HepG2 (cell line): Measurements from ENCODE around the gene PIP5K1A. TPM values are rescaled to one million over a fixed set of nuclear protein-coding genes. Genes with fewer than 3 reads are reported as not detected.
A peak's percentile ranks its signal among the peaks of the same experiment; 100 is the strongest.

Experiments
- MEF2D ChIP-seq: sonication (generic); formaldehyde crosslinking; IDR thresholded peaks from 2 replicates; pipeline ENCODE4 v1.5.1; 2020; ENCODE audit warnings: mild to moderate bottlenecking, missing genetic modification reagents
- PHB2 ChIP-seq: fragments of 450-650 bp; IDR thresholded peaks from 2 replicates; pipeline ENCODE4 v1.6.1; 2018; ENCODE audit not compliant: partially characterized antibody
- PHF20 ChIP-seq: sonication (generic); formaldehyde crosslinking; IDR thresholded peaks from 2 replicates; pipeline ENCODE4 v1.5.0; 2020; ENCODE audit warnings: mild to moderate bottlenecking, missing genetic modification reagents
- SRY ChIP-seq: sonication (generic); formaldehyde crosslinking; IDR thresholded peaks from 2 replicates; pipeline ENCODE4 v1.8.0; 2022; ENCODE audit warnings: mild to moderate bottlenecking, missing genetic modification reagents
- TARDBP ChIP-seq: sonication (generic); formaldehyde crosslinking; IDR thresholded peaks from 2 replicates; pipeline ENCODE4 v1.8.0; 2022; ENCODE audit warnings: mild to moderate bottlenecking, missing genetic modification reagents
- ZNF263 ChIP-seq: sonication (generic); formaldehyde crosslinking; IDR thresholded peaks from 2 replicates; pipeline ENCODE4 v1.4.0; 2020; ENCODE audit warnings: missing genetic modification reagents
- ZNF451 ChIP-seq: sonication (generic); formaldehyde crosslinking; IDR thresholded peaks from 2 replicates; pipeline ENCODE4 v1.5.0; 2020; ENCODE audit warnings: mild to moderate bottlenecking, missing genetic modification reagents
- ZNF589 ChIP-seq: sonication (generic); formaldehyde crosslinking; conservative IDR thresholded peaks from 2 replicates; pipeline ENCODE4 v1.8.0; 2022; ENCODE audit warnings: mild to moderate bottlenecking, moderate library complexity, missing genetic modification reagents
- ZNF766 ChIP-seq: sonication (generic); formaldehyde crosslinking; IDR thresholded peaks from 2 replicates; pipeline ENCODE4 v1.5.0; 2020; ENCODE audit warnings: missing genetic modification reagents, borderline replicate concordance
- polyA plus RNA-seq, 8 experiments: library from polyadenylated mRNA; depleted of rRNA in 3 of 8; stranded (reverse) in 7 of 8; unstranded in 1 of 8; fragments of >200 nt; fragmentation: Illumina TruSeq in 4 of 8; extraction: Trizol in 4 of 8; gene quantifications; 2 replicates each; pipeline versions ENCODE4 v1.2.1 to v1.2.3, GENCODE V29; 2011 to 2016; ENCODE audit warnings: low read depth in 4 of 8, missing spikeins in 1 of 8, mixed read lengths in 1 of 8; ENCODE audit not compliant: insufficient read depth in 1 of 8
- total RNA-seq, 5 experiments: library from RNA; depleted of rRNA; stranded (reverse); fragments of >200 nt; fragmentation: Illumina TruSeq; extraction: Trizol; gene quantifications; 2 replicates each; pipeline ENCODE4 v1.2.3, GENCODE V29; 2016; ENCODE audit warnings: low read depth in 1 of 5
- TF ChIP-seq, protein P1 (sequence below): sonication (generic); formaldehyde crosslinking; conservative IDR thresholded peaks from 2 replicates; pipeline ENCODE4 v1.8.1; 2023; ENCODE audit warnings: missing genetic modification reagents
- TF ChIP-seq, protein P2 (sequence below): sonication (generic); formaldehyde crosslinking; conservative IDR thresholded peaks from 2 replicates; pipeline ENCODE4 v1.4.0; 2020; ENCODE audit warnings: missing genetic modification reagents
- TF ChIP-seq, protein P3 (sequence below): fragments of 450-650 bp; IDR thresholded peaks from 2 replicates; pipeline ENCODE4 v1.6.1; 2016
- TF ChIP-seq, protein P4 (sequence below): sonication (generic); formaldehyde crosslinking; IDR thresholded peaks from 2 replicates; pipeline ENCODE4 v1.9.0; 2021; ENCODE audit warnings: missing genetic modification reagents, borderline replicate concordance
- TF ChIP-seq, protein P5 (sequence below): sonication (generic); formaldehyde crosslinking; IDR thresholded peaks from 2 replicates; pipeline ENCODE4 v1.5.1; 2020; ENCODE audit warnings: missing genetic modification reagents, mild to moderate bottlenecking, borderline replicate concordance
- TF ChIP-seq, protein P6 (sequence below): IDR thresholded peaks from 2 replicates; pipeline ENCODE4 v1.6.1; 2016; ENCODE audit warnings: missing biosample characterization, missing genetic modification reagents, low read depth

The PIP5K1A gene
- total and polyA plus RNA-seq, 2 of the 13 experiments (the other 11 are each of a cell fraction or from before 2014, with no cell fraction given), result 45.3 to 65.1 TPM

DNA sequence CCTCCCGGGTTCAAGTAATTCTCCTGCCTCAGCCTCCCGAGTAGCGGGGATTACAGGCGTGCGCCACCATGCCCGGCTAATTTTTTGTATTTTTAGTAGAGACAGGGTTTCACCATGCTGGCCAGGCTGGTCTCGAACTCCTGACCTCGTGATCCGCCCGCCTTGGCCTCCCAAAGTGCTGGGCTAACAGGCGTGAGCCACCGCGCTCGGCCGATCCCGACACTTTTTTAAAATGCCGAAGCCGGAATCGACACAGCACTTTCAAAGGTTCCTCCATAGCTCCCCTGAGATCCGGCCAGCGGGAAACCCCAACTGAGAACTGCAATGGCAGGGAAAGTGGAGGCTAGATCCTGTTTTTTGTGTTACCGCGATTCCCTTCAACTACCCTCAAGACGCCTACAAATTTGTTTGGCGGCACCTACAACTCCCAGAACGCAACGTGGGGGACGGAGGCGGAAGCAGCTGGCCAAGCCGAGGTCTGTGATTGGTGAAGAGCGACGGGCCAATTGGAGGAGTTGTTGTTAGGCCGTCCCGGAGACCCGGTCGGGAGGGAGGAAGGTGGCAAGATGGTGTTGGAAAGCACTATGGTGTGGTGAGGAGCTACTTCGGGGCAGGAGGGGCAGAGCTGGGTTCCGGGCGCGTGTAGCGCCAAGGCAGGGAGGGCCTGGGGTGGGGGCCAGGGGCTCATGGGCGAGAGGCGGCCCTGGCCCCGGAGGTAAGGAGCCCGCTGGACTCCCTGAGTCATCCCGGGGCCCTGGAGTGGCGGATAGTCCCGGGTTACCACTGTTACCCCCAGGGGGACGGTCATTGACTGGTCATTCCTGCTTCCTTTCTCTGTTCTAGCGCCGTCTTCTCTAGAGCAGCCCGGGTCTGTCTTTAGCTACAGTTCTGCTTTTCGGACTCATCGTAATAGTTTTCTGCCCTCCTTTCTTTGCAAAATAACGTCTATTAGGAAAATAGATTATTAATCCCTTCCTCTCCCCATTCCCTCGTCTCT, 56.2 kb downstream of the PIP5K1A start, which contains the start of gene PSMD4 (continued):
- TF ChIP-seq, protein P1, sequence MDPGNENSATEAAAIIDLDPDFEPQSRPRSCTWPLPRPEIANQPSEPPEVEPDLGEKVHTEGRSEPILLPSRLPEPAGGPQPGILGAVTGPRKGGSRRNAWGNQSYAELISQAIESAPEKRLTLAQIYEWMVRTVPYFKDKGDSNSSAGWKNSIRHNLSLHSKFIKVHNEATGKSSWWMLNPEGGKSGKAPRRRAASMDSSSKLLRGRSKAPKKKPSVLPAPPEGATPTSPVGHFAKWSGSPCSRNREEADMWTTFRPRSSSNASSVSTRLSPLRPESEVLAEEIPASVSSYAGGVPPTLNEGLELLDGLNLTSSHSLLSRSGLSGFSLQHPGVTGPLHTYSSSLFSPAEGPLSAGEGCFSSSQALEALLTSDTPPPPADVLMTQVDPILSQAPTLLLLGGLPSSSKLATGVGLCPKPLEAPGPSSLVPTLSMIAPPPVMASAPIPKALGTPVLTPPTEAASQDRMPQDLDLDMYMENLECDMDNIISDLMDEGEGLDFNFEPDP (CRISPR knock-in tag), result no peak
- no peak for TF ChIP-seq SRY (CRISPR knock-in tag)
- TF ChIP-seq TARDBP (CRISPR knock-in tag), result no peak; the same call in 1 of the 2 replicates
- peak; percentile 62; the same call in 1 of the 2 replicates for TF ChIP-seq ZNF589 (CRISPR knock-in tag)
- TF ChIP-seq, protein P2, sequence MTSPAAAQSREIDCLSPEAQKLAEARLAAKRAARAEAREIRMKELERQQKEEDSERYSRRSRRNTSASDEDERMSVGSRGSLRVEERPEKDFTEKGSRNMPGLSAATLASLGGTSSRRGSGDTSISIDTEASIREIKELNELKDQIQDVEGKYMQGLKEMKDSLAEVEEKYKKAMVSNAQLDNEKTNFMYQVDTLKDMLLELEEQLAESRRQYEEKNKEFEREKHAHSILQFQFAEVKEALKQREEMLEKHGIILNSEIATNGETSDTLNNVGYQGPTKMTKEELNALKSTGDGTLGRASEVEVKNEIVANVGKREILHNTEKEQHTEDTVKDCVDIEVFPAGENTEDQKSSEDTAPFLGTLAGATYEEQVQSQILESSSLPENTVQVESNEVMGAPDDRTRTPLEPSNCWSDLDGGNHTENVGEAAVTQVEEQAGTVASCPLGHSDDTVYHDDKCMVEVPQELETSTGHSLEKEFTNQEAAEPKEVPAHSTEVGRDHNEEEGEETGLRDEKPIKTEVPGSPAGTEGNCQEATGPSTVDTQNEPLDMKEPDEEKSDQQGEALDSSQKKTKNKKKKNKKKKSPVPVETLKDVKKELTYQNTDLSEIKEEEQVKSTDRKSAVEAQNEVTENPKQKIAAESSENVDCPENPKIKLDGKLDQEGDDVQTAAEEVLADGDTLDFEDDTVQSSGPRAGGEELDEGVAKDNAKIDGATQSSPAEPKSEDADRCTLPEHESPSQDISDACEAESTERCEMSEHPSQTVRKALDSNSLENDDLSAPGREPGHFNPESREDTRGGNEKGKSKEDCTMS (CRISPR knock-in tag), result no peak
- no peak for TF ChIP-seq PHB2
- TF ChIP-seq, protein P3, sequence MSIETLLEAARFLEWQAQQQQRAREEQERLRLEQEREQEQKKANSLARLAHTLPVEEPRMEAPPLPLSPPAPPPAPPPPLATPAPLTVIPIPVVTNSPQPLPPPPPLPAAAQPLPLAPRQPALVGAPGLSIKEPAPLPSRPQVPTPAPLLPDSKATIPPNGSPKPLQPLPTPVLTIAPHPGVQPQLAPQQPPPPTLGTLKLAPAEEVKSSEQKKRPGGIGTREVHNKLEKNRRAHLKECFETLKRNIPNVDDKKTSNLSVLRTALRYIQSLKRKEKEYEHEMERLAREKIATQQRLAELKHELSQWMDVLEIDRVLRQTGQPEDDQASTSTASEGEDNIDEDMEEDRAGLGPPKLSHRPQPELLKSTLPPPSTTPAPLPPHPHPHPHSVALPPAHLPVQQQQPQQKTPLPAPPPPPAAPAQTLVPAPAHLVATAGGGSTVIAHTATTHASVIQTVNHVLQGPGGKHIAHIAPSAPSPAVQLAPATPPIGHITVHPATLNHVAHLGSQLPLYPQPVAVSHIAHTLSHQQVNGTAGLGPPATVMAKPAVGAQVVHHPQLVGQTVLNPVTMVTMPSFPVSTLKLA, result peak; percentile 49; the same call in 1 of the 2 replicates
- no peak for TF ChIP-seq ZNF263 (CRISPR knock-in tag)
- TF ChIP-seq, protein P4, sequence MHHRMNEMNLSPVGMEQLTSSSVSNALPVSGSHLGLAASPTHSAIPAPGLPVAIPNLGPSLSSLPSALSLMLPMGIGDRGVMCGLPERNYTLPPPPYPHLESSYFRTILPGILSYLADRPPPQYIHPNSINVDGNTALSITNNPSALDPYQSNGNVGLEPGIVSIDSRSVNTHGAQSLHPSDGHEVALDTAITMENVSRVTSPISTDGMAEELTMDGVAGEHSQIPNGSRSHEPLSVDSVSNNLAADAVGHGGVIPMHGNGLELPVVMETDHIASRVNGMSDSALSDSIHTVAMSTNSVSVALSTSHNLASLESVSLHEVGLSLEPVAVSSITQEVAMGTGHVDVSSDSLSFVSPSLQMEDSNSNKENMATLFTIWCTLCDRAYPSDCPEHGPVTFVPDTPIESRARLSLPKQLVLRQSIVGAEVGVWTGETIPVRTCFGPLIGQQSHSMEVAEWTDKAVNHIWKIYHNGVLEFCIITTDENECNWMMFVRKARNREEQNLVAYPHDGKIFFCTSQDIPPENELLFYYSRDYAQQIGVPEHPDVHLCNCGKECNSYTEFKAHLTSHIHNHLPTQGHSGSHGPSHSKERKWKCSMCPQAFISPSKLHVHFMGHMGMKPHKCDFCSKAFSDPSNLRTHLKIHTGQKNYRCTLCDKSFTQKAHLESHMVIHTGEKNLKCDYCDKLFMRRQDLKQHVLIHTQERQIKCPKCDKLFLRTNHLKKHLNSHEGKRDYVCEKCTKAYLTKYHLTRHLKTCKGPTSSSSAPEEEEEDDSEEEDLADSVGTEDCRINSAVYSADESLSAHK, result no peak
- TF ChIP-seq ZNF766 (CRISPR knock-in tag), result 0 out of 2 replicates have a peak, but pooled peaks have one; percentile 23
- TF ChIP-seq, protein P5, sequence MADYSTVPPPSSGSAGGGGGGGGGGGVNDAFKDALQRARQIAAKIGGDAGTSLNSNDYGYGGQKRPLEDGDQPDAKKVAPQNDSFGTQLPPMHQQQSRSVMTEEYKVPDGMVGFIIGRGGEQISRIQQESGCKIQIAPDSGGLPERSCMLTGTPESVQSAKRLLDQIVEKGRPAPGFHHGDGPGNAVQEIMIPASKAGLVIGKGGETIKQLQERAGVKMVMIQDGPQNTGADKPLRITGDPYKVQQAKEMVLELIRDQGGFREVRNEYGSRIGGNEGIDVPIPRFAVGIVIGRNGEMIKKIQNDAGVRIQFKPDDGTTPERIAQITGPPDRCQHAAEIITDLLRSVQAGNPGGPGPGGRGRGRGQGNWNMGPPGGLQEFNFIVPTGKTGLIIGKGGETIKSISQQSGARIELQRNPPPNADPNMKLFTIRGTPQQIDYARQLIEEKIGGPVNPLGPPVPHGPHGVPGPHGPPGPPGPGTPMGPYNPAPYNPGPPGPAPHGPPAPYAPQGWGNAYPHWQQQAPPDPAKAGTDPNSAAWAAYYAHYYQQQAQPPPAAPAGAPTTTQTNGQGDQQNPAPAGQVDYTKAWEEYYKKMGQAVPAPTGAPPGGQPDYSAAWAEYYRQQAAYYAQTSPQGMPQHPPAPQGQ (CRISPR knock-in tag), result 0 out of 2 replicates have a peak, but pooled peaks have one; percentile 33
- no peak; the same call in 1 of the 2 replicates for TF ChIP-seq MEF2D (CRISPR knock-in tag)
- TF ChIP-seq ZNF451 (CRISPR knock-in tag), result no peak
- TF ChIP-seq, protein P6, sequence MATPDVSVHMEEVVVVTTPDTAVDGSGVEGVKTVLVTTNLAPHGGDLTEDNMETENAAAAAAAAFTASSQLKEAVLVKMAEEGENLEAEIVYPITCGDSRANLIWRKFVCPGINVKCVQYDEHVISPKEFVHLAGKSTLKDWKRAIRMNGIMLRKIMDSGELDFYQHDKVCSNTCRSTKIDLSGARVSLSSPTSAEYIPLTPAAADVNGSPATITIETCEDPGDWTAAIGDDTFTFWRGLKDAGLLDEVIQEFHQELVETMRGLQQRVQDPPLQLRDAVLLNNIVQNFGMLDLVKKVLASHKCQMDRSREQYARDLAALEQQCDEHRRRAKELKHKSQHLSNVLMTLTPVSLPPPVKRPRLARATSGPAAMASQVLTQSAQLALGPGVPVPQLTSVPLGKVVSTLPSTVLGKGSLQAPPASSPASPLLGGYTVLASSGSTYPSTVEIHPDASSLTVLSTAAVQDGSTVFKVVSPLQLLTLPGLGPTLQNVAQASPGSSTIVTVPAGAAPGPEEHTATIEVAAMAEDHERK (CRISPR knock-in tag), result peak; percentile 22; the same call in 1 of the 2 replicates
- TF ChIP-seq PHF20, result peak; percentile 82
